ENCODE data around the gene TRPM6.

Gene TRPM6

DNA sequence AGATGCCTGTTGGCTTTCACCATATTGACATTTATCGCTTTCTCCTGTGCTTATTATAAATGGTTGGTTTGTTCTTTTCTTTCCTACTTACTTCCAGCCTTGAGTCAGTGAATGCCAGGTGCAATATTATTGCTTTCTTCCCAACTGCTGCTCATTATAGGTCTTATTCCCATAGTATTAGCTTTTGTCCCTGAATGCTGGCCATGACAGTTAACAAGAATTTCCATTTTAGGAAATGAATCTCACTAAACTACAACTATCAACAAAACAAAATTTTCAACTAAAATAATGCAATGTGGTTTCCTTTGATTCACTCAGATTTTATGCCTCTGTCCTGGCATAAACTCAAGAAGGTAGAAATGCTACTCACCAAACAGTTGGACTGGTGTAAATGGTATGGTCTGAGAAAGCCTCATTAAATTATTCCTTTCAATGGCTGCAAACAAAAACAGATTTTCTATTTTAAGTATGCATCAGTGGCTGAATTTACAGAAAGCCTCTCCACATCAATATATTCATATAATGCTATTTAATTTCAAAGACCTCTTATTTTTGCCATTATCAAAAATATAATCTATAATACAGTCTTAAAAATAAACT lies 145.4 kb downstream of the TRPM6 start:
- H4K20me1 ChIP-seq (ENCODE audit: control insufficient read depth, insufficient read depth, low read depth, low read length): no peaks in the 10 kb centered on the region
- H3K9me2 ChIP-seq (replicated peaks; ENCODE audit: control insufficient read depth, low read length): no peaks in the 10 kb centered on the region
- H3K27ac ChIP-seq (ENCODE audit: low read depth, low read length): no peak overlapping the region
- H3K9me3 ChIP-seq (ENCODE audit: control insufficient read depth, insufficient read depth, low read length): no peaks in the 10 kb centered on the region
- H3K79me2 ChIP-seq (ENCODE audit: control insufficient read depth, low read length): no peaks in the 10 kb centered on the region
- H3K4me3 ChIP-seq (ENCODE audit: low read length): no peak overlapping the region
- H3K4me2 ChIP-seq (ENCODE audit: low read length): no peak overlapping the region
- H3K4me1 ChIP-seq (ENCODE audit: control insufficient read depth, low read length): no peaks in the 10 kb centered on the region
- H3K36me3 ChIP-seq (ENCODE audit: control insufficient read depth, low read length): no peaks in the 10 kb centered on the region
- peaks cover 6% of the 10 kb centered on the region; the same call in 1 of the 2 replicates for H3K27me3 ChIP-seq (ENCODE audit: control insufficient read depth, low read length)
- no peak for TF ChIP-seq EZH2phosphoT487 (IDR thresholded peaks at IDR 0.05; ENCODE audit: borderline replicate concordance, low read length)
- TF ChIP-seq, protein P1, sequence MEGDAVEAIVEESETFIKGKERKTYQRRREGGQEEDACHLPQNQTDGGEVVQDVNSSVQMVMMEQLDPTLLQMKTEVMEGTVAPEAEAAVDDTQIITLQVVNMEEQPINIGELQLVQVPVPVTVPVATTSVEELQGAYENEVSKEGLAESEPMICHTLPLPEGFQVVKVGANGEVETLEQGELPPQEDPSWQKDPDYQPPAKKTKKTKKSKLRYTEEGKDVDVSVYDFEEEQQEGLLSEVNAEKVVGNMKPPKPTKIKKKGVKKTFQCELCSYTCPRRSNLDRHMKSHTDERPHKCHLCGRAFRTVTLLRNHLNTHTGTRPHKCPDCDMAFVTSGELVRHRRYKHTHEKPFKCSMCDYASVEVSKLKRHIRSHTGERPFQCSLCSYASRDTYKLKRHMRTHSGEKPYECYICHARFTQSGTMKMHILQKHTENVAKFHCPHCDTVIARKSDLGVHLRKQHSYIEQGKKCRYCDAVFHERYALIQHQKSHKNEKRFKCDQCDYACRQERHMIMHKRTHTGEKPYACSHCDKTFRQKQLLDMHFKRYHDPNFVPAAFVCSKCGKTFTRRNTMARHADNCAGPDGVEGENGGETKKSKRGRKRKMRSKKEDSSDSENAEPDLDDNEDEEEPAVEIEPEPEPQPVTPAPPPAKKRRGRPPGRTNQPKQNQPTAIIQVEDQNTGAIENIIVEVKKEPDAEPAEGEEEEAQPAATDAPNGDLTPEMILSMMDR (IDR thresholded peaks at IDR 0.05; ENCODE audit: low read depth, low read length, poor library complexity, severe bottlenecking): no peak
- no peaks in the 10 kb centered on the region for H3F3A ChIP-seq (ENCODE audit: control insufficient read depth, insufficient read depth)

DNA sequence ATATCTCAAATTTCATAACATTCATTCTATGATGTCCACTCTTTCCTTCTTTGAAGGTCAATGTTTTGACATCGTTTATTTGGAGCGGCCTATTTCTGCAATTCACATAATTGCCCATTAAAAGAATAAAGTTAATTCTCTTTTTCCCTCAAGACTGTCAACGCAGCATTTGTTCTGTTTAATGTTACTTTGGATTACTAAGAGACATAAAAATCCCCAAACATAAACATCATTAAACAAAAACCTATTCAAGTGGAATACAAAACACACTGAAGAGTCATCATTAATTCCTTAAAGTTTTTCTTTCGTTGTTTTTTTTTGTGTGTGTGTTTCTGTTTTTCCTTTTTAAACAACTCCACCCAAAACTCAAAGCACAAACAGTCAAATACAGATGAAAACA lies 151.1 kb downstream of the TRPM6 start:
- Histone ChIP-seq H3K79me2 (ENCODE audit: control insufficient read depth, low read length) (no peaks in the 10 kb centered on the region), H3K27me3 (ENCODE audit: control insufficient read depth, low read length) (0 out of 2 replicates have a peak, but pooled peaks cover 2% of the 10 kb centered on the region), H3F3A (ENCODE audit: control insufficient read depth, insufficient read depth) (no peaks in the 10 kb centered on the region), H3K4me3 (ENCODE audit: low read length) (no peak overlapping the region), H3K9me2 (replicated peaks; ENCODE audit: control insufficient read depth, low read length) (no peaks in the 10 kb centered on the region), H3K27ac (ENCODE audit: low read depth, low read length) (no peak overlapping the region), H3K4me1 (ENCODE audit: control insufficient read depth, low read length) (no peaks in the 10 kb centered on the region), H3K9me3 (ENCODE audit: control insufficient read depth, insufficient read depth, low read length) (no peaks in the 10 kb centered on the region), H4K20me1 (ENCODE audit: control insufficient read depth, insufficient read depth, low read depth, low read length) (no peaks in the 10 kb centered on the region), H3K36me3 (ENCODE audit: control insufficient read depth, low read length) (no peaks in the 10 kb centered on the region), H3K4me2 (ENCODE audit: low read length) (no peak overlapping the region)
- no peak for TF ChIP-seq EZH2phosphoT487 (IDR thresholded peaks at IDR 0.05; ENCODE audit: borderline replicate concordance, low read length)
- TF ChIP-seq, protein P1 (IDR thresholded peaks at IDR 0.05; ENCODE audit: low read depth, low read length, poor library complexity, severe bottlenecking): no peak

DNA sequence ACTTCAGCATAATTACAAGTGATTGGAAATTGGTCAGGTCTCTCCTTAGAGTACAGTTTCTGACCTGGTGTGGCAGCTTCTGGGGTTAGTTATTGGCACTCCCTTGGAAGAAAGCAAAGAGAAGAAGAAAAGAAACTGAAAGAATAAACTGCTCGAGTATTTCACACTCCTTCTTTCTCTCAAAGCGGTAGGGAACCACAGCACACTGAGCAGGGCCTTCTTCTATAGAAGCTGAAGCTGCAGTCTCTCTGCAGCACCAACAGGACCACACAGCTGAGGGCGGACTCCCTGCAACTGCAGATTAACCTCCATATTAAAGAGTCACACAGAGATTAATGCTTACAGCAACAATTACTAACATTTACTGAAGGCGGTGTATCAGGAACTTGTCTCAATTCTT lies 152.0 kb downstream of the TRPM6 start:
- Histone ChIP-seq H3F3A (ENCODE audit: control insufficient read depth, insufficient read depth) (no peaks in the 10 kb centered on the region), H3K79me2 (ENCODE audit: control insufficient read depth, low read length) (no peaks in the 10 kb centered on the region), H3K9me2 (replicated peaks; ENCODE audit: control insufficient read depth, low read length) (no peaks in the 10 kb centered on the region), H4K20me1 (ENCODE audit: control insufficient read depth, insufficient read depth, low read depth, low read length) (no peaks in the 10 kb centered on the region), H3K9me3 (ENCODE audit: control insufficient read depth, insufficient read depth, low read length) (no peaks in the 10 kb centered on the region), H3K27ac (ENCODE audit: low read depth, low read length) (no peak overlapping the region), H3K27me3 (ENCODE audit: control insufficient read depth, low read length) (0 out of 2 replicates have a peak, but pooled peaks cover 2% of the 10 kb centered on the region), H3K4me2 (ENCODE audit: low read length) (no peak overlapping the region), H3K36me3 (ENCODE audit: control insufficient read depth, low read length) (no peaks in the 10 kb centered on the region), H3K4me3 (ENCODE audit: low read length) (no peak overlapping the region), H3K4me1 (ENCODE audit: control insufficient read depth, low read length) (no peaks in the 10 kb centered on the region)
- TF ChIP-seq, protein P1 (IDR thresholded peaks at IDR 0.05; ENCODE audit: low read depth, low read length, poor library complexity, severe bottlenecking): no peak
- no peak for TF ChIP-seq EZH2phosphoT487 (IDR thresholded peaks at IDR 0.05; ENCODE audit: borderline replicate concordance, low read length)

Data from DOHH2 (cell line).